IPS-20b (cell line): Measurements from ENCODE around the gene FGFBP1.

Experiments used
- H3K27ac ChIP-seq: one replicate; pipeline ENCODE4 v1.5.1; 2013; ENCODE audit warnings: low read length
- H3K27me3 ChIP-seq: 2 replicates; pipeline ENCODE4 v1.6.1; 2013; ENCODE audit warnings: mild to moderate bottlenecking, low read length, inconsistent platforms; ENCODE audit not compliant: insufficient read depth
- H3K36me3 ChIP-seq: 2 replicates; pipeline ENCODE4 v1.6.1; 2013; ENCODE audit warnings: low read depth, mild to moderate bottlenecking, inconsistent platforms, low read length, moderate library complexity; ENCODE audit not compliant: insufficient read depth
- H3K4me1 ChIP-seq: 2 replicates; pipeline ENCODE4 v1.6.1; 2013; ENCODE audit warnings: mild to moderate bottlenecking, control low read depth, inconsistent platforms, low read length, moderate library complexity; ENCODE audit not compliant: insufficient read depth
- H3K4me3 ChIP-seq: 2 replicates; pipeline ENCODE4 v1.5.1; 2013; ENCODE audit warnings: mild to moderate bottlenecking, low read length, inconsistent platforms
- H3K9ac ChIP-seq: 2 replicates; pipeline ENCODE4 v1.6.1; 2013; ENCODE audit warnings: low read depth, mild to moderate bottlenecking, inconsistent platforms, low read length, moderate library complexity
- H3K9me3 ChIP-seq: 2 replicates; pipeline ENCODE4 v1.6.1; 2013; ENCODE audit warnings: mild to moderate bottlenecking, low read depth, low read length, inconsistent platforms; ENCODE audit not compliant: insufficient read depth

FGFBP1 gene

DNA sequence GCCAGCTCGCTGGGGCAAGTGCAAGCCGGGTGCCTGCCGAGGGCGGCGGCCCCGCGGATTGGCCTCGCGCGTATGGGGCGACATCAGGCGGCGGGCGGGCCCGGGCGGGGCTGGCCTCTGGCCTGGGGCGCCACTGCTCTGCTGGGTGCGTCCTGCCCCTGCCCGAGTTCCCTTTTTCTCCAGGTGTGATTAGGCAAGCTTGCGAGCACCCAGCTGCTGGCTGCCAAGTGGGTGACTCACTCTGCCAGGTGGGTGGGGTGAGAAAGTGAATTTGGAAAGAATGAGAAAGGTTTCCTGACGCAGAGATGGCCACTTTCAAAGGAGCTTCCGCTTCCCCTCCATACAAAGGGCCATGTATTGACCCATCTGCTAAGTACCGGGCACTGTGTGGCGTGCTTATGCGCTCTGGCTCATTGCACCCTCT, 32.5 kb downstream of the FGFBP1 start:
- peak overlapping the region; percentile 56 for H3K4me3 ChIP-seq
- no peak overlapping the region for H3K27ac ChIP-seq
- H3K36me3 ChIP-seq, result no peaks in the 10 kb centered on the region
- peaks cover 5% of the 10 kb centered on the region; the same call in 1 of the 2 replicates for H3K9me3 ChIP-seq
- H3K27me3 ChIP-seq, result no peaks in the 10 kb centered on the region
- peak overlapping the region; percentile 63; the same call in 1 of the 2 replicates for H3K9ac ChIP-seq
- peaks cover 9% of the 10 kb centered on the region for H3K4me1 ChIP-seq

DNA sequence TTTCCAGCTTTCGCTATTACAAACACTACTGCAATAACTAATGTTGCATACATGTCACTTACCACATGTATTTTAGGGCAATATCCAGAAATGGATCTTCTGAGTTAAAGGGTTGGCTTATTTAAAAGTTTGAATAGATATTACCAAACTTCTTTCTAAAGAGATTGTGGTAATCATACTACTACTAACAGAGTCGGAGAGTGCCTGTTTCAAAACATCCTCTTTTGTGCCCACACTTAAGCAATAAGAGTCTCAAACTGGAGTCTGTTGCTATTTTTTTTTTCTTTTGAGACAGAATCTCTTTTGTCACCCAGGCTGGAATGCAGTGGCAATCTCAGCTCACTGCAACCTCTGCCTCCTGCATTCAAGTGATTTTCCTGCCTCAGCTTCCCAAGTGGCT, 35.8 kb downstream of the FGFBP1 start:
- Histone ChIP-seq H3K9ac (no peak overlapping the region), H3K4me3 (no peak overlapping the region), H3K4me1 (peaks cover 9% of the 10 kb centered on the region), H3K36me3 (no peaks in the 10 kb centered on the region), H3K27me3 (no peaks in the 10 kb centered on the region), H3K27ac (no peak overlapping the region), H3K9me3 (peaks cover 5% of the 10 kb centered on the region; the same call in 1 of the 2 replicates)

DNA sequence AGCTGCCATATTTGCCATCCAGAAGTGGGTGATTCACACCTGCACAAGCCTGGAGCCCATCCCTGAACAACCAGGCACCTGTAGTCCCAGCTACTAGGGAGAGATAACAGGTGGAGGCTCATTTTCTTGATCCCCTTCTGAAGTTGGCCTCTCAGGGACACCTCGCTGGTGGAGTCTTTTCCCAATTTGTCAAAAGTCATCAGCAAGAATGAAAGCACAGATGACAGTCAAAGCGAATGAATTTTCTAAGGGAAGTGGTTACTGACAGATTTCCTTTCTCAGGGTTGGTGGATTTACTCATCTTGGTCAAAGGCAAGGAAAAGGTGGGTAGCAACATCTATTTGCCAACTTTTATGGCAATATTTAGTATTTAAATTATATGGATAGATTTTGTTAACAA, 36.5 kb downstream of the FGFBP1 start:
- no peaks in the 10 kb centered on the region for H3K27me3 ChIP-seq
- H3K4me3 ChIP-seq, result no peak overlapping the region
- H3K9ac ChIP-seq, result no peak overlapping the region
- no peaks in the 10 kb centered on the region for H3K36me3 ChIP-seq
- H3K4me1 ChIP-seq, result peaks cover 9% of the 10 kb centered on the region
- H3K27ac ChIP-seq, result no peak overlapping the region
- H3K9me3 ChIP-seq, result peaks cover 5% of the 10 kb centered on the region; the same call in 1 of the 2 replicates

DNA sequence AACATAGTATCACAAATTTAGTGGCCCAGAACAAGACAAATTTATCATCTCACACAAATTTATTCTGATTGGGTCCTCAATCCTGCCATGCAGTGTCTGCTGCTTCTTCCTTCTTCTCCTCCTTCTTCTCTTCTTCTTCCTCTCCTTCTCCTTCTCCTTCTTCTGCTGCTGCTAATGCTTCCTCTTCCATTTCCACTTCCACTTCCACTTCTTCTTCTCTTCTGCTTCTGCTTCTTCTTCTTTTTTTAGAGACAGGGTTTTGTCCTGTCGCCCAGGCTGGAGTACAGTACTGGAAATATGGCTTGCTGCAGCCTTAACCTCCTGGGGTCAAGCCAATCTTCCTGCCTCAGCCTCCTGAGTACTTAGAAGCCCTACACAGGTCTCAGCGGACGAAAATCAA, 37.5 kb downstream of the FGFBP1 start:
- peaks cover 5% of the 10 kb centered on the region; the same call in 1 of the 2 replicates for H3K9me3 ChIP-seq
- H3K4me3 ChIP-seq, result no peak overlapping the region
- H3K9ac ChIP-seq, result no peak overlapping the region
- peaks cover 4% of the 10 kb centered on the region; the same call in 1 of the 2 replicates for H3K4me1 ChIP-seq
- no peaks in the 10 kb centered on the region for H3K27me3 ChIP-seq
- no peak overlapping the region for H3K27ac ChIP-seq
- no peaks in the 10 kb centered on the region for H3K36me3 ChIP-seq

DNA sequence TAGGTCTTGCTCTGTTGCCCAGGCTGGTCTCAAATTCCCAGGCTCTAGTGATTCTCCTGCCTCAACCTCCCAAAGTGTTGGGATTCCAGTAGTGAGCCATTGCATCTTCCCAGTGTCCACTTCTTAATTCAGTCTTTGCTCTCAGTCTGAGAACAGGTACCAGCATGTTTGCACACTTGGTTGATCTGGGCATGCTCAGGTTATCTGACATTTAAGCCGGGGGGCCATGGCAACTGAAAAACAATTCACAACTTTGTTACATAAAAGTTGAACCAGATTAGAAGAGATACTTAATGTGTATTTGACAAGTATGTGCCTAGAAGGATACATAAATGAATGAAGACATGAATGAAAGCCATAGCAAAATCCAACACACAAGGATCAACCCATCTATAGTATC, 39.0 kb downstream of the FGFBP1 start:
- no peak overlapping the region for H3K27ac ChIP-seq
- no peak overlapping the region for H3K4me3 ChIP-seq
- H3K27me3 ChIP-seq, result no peaks in the 10 kb centered on the region
- H3K4me1 ChIP-seq, result no peaks in the 10 kb centered on the region
- H3K36me3 ChIP-seq, result no peaks in the 10 kb centered on the region
- no peak overlapping the region for H3K9ac ChIP-seq
- H3K9me3 ChIP-seq, result peaks cover 1% of the 10 kb centered on the region; the same call in 1 of the 2 replicates

DNA sequence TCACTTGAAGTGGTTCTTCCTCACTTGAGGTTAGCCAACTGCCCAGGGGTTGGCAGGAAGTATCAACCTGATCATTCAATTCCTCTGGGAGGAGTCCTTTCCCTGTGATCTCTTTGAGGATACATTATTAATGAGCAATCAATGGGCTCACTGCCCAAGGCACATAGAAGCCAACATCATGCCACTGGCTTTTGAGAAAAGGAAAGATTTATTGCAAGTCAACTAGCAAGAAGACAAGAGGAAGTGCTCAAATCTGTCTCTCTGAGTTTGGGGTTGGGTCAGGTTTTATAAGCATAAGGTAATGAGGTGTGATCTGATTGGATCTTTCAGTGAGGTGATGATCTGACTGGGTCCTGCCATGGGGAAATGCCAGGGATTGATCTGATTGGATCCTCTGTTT, 39.6 kb downstream of the FGFBP1 start:
- Histone ChIP-seq H3K27ac (no peak overlapping the region), H3K9me3 (no peaks in the 10 kb centered on the region), H3K4me3 (no peak overlapping the region), H3K27me3 (no peaks in the 10 kb centered on the region), H3K4me1 (no peaks in the 10 kb centered on the region), H3K9ac (no peak overlapping the region), H3K36me3 (no peaks in the 10 kb centered on the region)

DNA sequence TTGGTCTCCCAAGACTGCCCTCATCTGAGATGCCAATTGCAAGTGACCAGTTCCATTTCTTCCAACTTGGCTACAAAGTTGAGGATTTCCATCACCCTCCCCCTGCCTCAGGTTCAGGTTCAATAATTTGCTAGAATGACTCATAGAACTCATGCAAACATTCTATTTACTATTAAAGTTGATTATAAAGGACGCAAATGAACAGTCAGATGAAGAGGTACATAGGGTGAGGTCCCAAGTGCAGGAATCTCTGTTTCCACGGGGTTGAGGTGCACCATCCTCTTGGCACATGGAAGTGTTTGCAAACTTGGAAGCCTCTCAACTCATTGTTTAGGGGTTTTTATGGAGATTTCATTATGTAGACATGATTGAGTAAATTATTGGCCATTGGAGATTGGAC, 41.0 kb downstream of the FGFBP1 start:
- H3K4me1 ChIP-seq, result no peaks in the 10 kb centered on the region
- H3K36me3 ChIP-seq, result no peaks in the 10 kb centered on the region
- H3K4me3 ChIP-seq, result no peak overlapping the region
- no peaks in the 10 kb centered on the region for H3K27me3 ChIP-seq
- no peaks in the 10 kb centered on the region for H3K9me3 ChIP-seq
- H3K9ac ChIP-seq, result no peak overlapping the region
- H3K27ac ChIP-seq, result no peak overlapping the region

DNA sequence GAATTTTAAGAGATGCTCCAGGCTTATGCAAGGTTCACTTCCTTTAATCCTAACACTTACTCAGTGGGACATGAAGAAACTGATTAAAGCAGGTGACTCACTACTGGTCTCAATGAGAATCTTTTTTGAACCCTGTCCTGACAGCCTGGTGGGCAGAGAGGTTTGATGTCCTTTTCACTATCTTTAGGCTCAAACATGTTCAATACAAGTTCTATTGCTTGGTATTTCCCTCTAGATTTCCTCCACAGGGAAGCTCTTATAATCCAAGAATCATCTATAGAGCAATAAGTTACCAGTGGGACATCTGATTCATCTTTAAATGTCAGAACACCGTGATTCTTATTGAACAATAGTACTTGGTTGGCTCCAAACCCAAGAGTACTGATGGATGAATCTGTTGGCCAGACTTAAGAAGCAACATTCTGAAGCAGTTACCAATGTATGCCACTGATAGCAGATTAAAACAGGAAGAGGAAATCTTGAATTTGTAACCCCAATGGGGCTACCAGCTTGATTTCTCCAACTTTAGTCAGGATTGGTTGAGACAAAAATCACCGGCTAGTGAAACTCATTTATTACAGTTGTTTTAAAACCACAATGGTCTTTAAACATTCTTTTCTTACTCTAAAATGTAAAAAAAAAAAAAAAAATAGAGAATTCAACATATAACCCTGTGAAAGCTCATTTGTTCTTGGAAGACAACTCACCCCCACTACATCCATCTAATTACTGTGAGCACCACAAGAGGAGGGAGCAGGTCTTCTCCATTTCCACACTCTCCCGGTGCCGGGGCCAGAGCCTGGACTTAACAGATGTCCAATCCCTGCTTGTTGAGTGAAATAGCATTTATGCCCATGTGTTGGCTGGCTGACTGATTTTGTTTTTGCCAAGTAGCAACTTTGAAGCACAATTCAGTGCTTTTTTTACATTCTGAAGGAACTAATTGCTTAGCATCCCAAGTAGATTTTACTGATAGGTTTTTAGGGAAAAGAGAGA, 43.3 kb downstream of the FGFBP1 start:
- H3K27me3 ChIP-seq, result no peaks in the 10 kb centered on the region
- H3K9ac ChIP-seq, result no peak overlapping the region
- H3K36me3 ChIP-seq, result no peaks in the 10 kb centered on the region
- no peaks in the 10 kb centered on the region; the same call in 1 of the 2 replicates for H3K4me1 ChIP-seq
- no peak overlapping the region for H3K27ac ChIP-seq
- H3K9me3 ChIP-seq, result no peaks in the 10 kb centered on the region
- no peak overlapping the region for H3K4me3 ChIP-seq

DNA sequence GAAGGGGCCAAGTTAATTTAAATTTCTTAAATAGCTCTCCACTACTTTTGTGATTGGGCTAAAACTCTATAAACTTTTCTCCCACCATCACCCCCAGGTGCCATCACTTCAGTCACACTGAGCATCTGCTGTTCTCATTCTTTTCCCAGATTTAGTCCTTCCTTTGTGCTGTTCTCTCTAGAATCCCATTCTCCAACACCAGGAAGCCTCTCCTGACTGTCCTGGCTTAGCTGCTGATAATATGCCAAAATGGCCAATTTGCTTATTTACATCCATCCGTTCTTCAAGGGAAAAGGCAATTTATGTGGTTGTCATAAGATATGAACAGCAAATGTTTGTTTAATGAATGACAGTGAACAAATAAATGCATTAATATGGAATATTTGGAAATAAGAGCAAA, 44.1 kb downstream of the FGFBP1 start:
- Histone ChIP-seq H3K27me3 (no peaks in the 10 kb centered on the region), H3K4me3 (no peak overlapping the region), H3K36me3 (no peaks in the 10 kb centered on the region), H3K4me1 (no peaks in the 10 kb centered on the region; the same call in 1 of the 2 replicates), H3K9me3 (no peaks in the 10 kb centered on the region), H3K9ac (no peak overlapping the region), H3K27ac (no peak overlapping the region)

DNA sequence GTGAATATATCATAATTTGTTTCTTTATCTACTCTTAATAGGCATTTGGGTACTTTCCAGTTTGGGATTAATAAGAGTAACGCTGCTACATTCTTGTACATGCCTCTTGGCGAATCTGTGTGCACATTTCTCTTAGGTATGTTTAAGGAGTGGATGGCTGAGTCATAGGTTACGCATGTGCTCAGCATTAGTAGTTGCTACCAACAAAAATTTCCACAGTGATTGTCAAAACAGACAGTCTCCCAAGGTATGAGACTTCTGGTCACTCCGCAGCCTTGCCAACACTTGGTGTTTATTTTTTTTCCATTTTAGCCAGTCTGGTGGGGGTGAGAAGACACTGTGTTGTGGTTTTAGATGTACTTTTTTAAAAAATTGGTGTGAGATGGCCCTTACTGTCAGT, 44.6 kb downstream of the FGFBP1 start:
- Histone ChIP-seq H3K9me3 (no peaks in the 10 kb centered on the region), H3K27me3 (no peaks in the 10 kb centered on the region), H3K4me3 (no peak overlapping the region), H3K9ac (no peak overlapping the region), H3K27ac (no peak overlapping the region), H3K4me1 (no peaks in the 10 kb centered on the region; the same call in 1 of the 2 replicates), H3K36me3 (no peaks in the 10 kb centered on the region)

DNA sequence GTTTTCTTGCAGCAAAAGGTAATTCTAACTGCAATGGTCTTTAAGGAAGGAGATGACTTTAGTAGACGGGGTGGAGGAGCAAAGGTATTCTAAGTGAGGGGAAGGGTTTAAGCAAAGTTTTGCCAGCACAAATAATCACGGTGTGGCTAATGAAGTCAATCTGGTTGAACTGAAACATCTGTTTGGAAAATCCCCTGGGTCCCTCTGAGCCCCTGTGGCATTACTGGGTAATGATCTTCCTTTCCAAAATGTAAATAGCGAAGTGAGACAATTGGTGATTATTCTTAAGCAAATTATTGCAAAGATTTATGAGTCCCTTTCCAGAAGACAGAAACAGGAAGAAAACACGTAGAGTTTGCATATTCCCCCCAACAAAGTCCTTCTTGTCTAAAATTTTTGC, 47.2 kb downstream of the FGFBP1 start:
- H3K9me3 ChIP-seq, result no peaks in the 10 kb centered on the region
- H3K4me1 ChIP-seq, result no peaks in the 10 kb centered on the region; the same call in 1 of the 2 replicates
- H3K27me3 ChIP-seq, result no peaks in the 10 kb centered on the region
- H3K36me3 ChIP-seq, result no peaks in the 10 kb centered on the region
- no peak overlapping the region for H3K9ac ChIP-seq
- H3K4me3 ChIP-seq, result no peak overlapping the region
- H3K27ac ChIP-seq, result no peak overlapping the region

DNA sequence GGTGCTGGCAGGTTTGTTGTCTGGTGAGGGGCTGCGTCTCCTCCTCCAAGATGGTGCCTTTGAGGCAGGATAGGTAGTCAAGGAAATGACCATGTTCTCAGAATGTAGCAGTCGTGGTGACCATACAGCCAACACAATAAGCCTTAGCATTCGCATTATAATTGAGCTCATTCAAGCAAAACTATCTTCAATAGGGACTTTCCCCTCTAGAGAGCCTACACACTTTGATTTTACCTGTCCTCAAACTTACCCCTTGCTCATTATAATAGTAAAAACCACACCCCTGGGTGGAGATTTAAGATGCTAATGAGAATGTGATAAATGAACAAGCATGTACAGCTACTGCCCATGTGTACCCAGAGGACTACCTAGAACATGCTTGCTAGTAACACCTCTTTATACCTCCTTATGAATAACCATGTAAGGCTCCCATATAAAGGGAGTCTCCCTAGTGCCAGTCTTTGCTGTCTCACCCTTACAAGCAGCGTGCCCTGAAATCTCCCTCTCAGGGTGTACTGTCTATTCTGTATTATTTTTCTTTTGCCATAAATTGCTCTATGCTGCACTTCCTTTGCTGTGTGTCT, 48.2 kb downstream of the FGFBP1 start:
- Histone ChIP-seq H3K27me3 (no peaks in the 10 kb centered on the region), H3K27ac (no peak overlapping the region), H3K4me1 (no peaks in the 10 kb centered on the region; the same call in 1 of the 2 replicates), H3K9me3 (no peaks in the 10 kb centered on the region), H3K4me3 (no peak overlapping the region), H3K9ac (no peak overlapping the region), H3K36me3 (no peaks in the 10 kb centered on the region)
